ENCODE data around the gene ZNF611. TPM values are rescaled to one million over a fixed set of nuclear protein-coding genes. Genes with fewer than 3 reads are reported as not detected.
"Not testable (repeated sequence)": the region's sequence is repeated elsewhere in the genome, so short reads cannot be mapped to it uniquely, and the experiment has no call there.

Gene ZNF611
- total RNA-seq, 4 donors from 2014 or later = 7.2 to 29.7 (median 25.0) TPM

- H3K27ac ChIP-seq = peak overlapping the region; percentile 88 to 96
- peak; percentile 69 to 94 for TF ChIP-seq POLR2A (IDR thresholded peaks at IDR 0.05)
- TF ChIP-seq CTCF (IDR thresholded peaks at IDR 0.05) = peak in 3 of 4 experiments; percentile 31 to 46 (median 34)
- H3K4me1 ChIP-seq = no peaks in the 10 kb centered on the region
- H3K27me3 ChIP-seq = no peaks in the 10 kb centered on the region
- H3K36me3 ChIP-seq = no peaks in the 10 kb centered on the region
- no peaks in the 10 kb centered on the region for H3K9me3 ChIP-seq
- H3K4me3 ChIP-seq = peak overlapping the region; percentile 50 to 61
- intact Hi-C loops (cut with DNase I; ENCODE audit: low total_unique reads) = no loop called here
- peak; percentile 94 to 96 for DNase-seq
Measured at GRCh38 chr19:52690369-52691214, 44.3 kb downstream of the ZNF611 start.

GRCh38 chr19:52689843-52690368 is 44.9 kb downstream of the ZNF611 start:
- peak overlapping the region; percentile 88 to 96 for H3K27ac ChIP-seq
- H3K27me3 ChIP-seq = no peaks in the 10 kb centered on the region
- DNase-seq = peak; percentile 39 to 53
- no peaks in the 10 kb centered on the region for H3K9me3 ChIP-seq
- H3K4me3 ChIP-seq = peak overlapping the region; percentile 50 to 61
- no peaks in the 10 kb centered on the region for H3K36me3 ChIP-seq
- no peak for TF ChIP-seq POLR2A (IDR thresholded peaks at IDR 0.05)
- no peak for TF ChIP-seq CTCF (IDR thresholded peaks at IDR 0.05)
- intact Hi-C loops (cut with DNase I; ENCODE audit: low total_unique reads) = no loop called here
- H3K4me1 ChIP-seq = no peaks in the 10 kb centered on the region

- H3K27me3 ChIP-seq; H3K9me3 ChIP-seq; H3K4me1 ChIP-seq; DNase-seq; intact Hi-C loops (cut with DNase I; ENCODE audit: low total_unique reads); H3K36me3 ChIP-seq: not testable (repeated sequence)
- H3K4me3 ChIP-seq = peak overlapping the region; percentile 50 to 61
- H3K27ac ChIP-seq = peak overlapping the region; percentile 88 to 96
Measured at GRCh38 chr19:52688925-52689796, 45.7 kb downstream of the ZNF611 start.

GRCh38 chr19:52688335-52688734 is 46.5 kb downstream of the ZNF611 start:
- Histone ChIP-seq H3K9me3 (no peaks in the 10 kb centered on the region), H3K36me3 (no peaks in the 10 kb centered on the region), H3K27me3 (no peaks in the 10 kb centered on the region), H3K4me3 (no peak overlapping the region), H3K4me1 (no peaks in the 10 kb centered on the region), H3K27ac (peak overlapping the region; percentile 88 to 96)
- no peak for TF ChIP-seq CTCF (IDR thresholded peaks at IDR 0.05)
- intact Hi-C loops (cut with DNase I; ENCODE audit: low total_unique reads) = no loop called here
- DNase-seq = no peak

- intact Hi-C loops (cut with DNase I; ENCODE audit: low total_unique reads) = no loop called here
- Histone ChIP-seq H3K27me3 (no peaks in the 10 kb centered on the region), H3K36me3 (no peaks in the 10 kb centered on the region), H3K4me1 (no peaks in the 10 kb centered on the region), H3K4me3 (no peak overlapping the region), H3K9me3 (no peaks in the 10 kb centered on the region), H3K27ac (no peak overlapping the region)
- no peak for DNase-seq
- TF ChIP-seq POLR2A (IDR thresholded peaks at IDR 0.05) = no peak
- TF ChIP-seq CTCF (IDR thresholded peaks at IDR 0.05) = no peak
Measured at GRCh38 chr19:52687684-52688083, 47.2 kb downstream of the ZNF611 start.
